ENCODE results near the gene GOPC. TPM values are rescaled to one million over a fixed set of nuclear protein-coding genes. Genes with fewer than 3 reads are reported as not detected.

Gene GOPC
- total RNA-seq, 2 experiments from 2014 or later: 23.3 to 23.4 TPM

DNA sequence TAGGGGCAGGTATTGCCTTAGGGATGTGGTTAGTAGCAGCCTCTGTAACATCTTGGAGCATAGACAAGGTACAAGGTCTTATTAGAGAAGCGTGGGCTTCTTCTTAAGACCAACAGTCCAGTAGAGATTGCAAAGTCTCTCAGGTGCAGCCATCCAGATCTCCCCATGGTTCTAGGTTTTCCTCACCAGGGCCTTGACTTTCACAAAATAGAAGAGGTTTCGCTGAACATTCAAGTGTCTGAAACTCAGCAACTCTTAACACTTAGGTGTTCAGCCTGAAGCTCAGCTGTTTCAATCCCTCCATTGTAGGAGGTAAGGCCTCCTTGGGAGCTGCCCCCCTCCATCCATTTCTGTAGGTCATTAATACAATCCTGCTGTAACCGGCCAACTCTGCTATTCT lies 44.4 kb downstream of the GOPC start:
- DNase-seq (no peak), ATAC-seq (no peak)
- Mint-ChIP-seq H3K4me1 (ENCODE audit: low read depth) (no peaks in the 10 kb centered on the region), H3K4me3 (no peak overlapping the region), H3K27me3 (ENCODE audit: low read depth) (peaks cover 5% of the 10 kb centered on the region), H3K27ac (no peak overlapping the region), H3K9me3 (ENCODE audit: insufficient read depth) (no peaks in the 10 kb centered on the region), H3K36me3 (ENCODE audit: low read depth) (peaks cover 8% of the 10 kb centered on the region)
- ChIA-PET POLR2A (no interaction called here), CTCF (interaction anchor here (1.7 to 11.0 kb wide), 4 partner anchors 10 to 108 kb away, joined by 3 to 153 read pairs (median 23); no protein-coding TSS in a partner anchor)

DNA sequence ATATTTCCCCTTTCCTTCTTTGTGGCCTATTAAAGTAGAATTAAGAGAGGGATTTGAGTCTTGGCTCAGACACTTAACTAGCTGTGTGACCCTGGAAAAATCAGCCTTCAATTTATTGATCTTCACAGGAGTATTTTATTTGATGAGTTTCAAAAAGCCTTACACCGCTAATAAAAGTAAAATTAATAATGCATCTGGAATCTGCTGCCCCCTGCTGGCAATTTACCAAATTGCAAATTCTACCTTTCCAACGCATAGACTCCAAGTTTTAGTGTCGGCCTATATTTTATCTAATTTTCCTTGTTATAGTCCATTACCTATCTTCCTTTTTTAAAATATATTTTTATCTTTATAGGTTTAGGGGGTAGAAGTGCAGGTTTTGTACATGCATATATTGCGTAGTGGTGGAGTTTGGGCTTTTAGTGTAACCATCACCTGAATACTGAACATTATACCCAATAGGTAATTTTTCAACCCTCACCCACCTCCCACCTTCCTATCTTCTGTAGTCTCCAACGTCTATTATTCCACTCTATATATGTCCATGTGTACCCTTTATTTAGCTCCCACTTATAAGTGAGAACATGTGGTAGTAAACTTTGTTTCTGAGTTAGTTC lies 46.3 kb downstream of the GOPC start:
- ATAC-seq (peak; percentile 51), DNase-seq (peak; percentile 71)
- H3K27ac Mint-ChIP-seq: no peak overlapping the region
- POLR2A ChIA-PET: no interaction called here
- H3K27me3 Mint-ChIP-seq (ENCODE audit: low read depth): peaks cover 5% of the 10 kb centered on the region
- peaks cover 1% of the 10 kb centered on the region for H3K4me1 Mint-ChIP-seq (ENCODE audit: low read depth)
- CTCF ChIA-PET: interaction anchor here (0.6 to 11.0 kb wide), 23 partner anchors 10 to 128 kb away, joined by 3 to 153 read pairs (median 4); no protein-coding TSS in a partner anchor
- no peaks in the 10 kb centered on the region for H3K9me3 Mint-ChIP-seq (ENCODE audit: insufficient read depth)
- no peaks in the 10 kb centered on the region for H3K36me3 Mint-ChIP-seq (ENCODE audit: low read depth)
- no peak overlapping the region for H3K4me3 Mint-ChIP-seq

DNA sequence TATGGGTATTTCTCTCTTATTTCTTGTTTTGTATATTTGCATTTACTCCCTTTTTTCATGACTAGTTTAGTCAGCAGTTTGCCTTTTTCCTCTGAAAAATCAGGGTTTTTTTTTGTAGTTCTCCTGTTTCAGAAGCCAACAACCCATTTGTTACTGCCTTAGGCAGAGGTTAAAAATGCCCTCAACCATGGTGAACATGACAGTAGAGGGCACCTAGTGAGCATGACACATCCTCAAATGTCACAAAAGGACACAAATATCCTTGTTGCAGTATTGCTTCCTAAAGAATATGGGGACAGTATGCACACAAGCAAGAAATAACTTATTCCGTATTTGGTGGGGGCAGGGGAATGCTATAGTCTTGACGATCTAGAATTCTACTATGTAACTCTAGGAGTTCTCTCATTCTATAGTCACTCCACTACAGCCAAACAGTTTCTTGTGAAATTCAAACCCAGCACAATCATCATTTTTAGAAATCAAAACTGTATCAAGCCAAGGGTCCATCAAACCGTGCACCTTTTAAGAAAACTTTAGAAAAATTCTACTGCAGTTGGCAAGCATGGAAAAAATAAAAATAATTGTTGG lies 47.0 kb downstream of the GOPC start:
- DNase-seq (no peak), ATAC-seq (no peak)
- Mint-ChIP-seq H3K36me3 (ENCODE audit: low read depth) (no peaks in the 10 kb centered on the region), H3K27me3 (ENCODE audit: low read depth) (peaks cover 5% of the 10 kb centered on the region), H3K4me3 (no peak overlapping the region), H3K4me1 (ENCODE audit: low read depth) (peaks cover 8% of the 10 kb centered on the region), H3K27ac (no peak overlapping the region), H3K9me3 (ENCODE audit: insufficient read depth) (no peaks in the 10 kb centered on the region)
- CTCF ChIA-PET: interaction anchor here (0.6 to 11.0 kb wide), 20 partner anchors 10 to 127 kb away, joined by 3 to 153 read pairs (median 4); no protein-coding TSS in a partner anchor
- POLR2A ChIA-PET: interaction anchor here (0.7 kb wide), 1 partner anchor 1517 kb away, joined by 3 read pairs; no protein-coding TSS in a partner anchor

DNA sequence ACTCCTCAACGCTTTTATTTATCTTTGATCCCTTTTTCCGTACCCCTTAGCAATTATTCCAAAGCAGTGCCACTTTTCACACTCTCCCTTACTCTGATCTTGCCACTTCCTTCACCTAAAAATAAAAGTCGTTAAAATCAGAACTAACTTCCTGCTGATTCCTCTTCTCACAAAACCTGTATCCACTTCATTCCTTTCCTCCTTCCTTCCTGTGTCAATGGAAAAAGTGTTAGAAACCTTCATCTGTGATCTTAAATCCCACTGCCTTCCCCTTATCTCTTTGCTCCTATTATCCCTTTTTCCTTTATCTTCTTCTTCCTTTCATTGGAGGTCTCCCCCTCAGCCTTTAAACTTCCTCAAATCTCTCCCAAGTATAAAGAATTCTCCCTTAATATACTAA lies 49.2 kb downstream of the GOPC start:
- Mint-ChIP-seq H3K4me1 (ENCODE audit: low read depth) (peaks cover 29% of the 10 kb centered on the region), H3K27ac (no peak overlapping the region), H3K4me3 (no peak overlapping the region), H3K36me3 (ENCODE audit: low read depth) (peaks cover 2% of the 10 kb centered on the region), H3K9me3 (ENCODE audit: insufficient read depth) (no peaks in the 10 kb centered on the region), H3K27me3 (ENCODE audit: low read depth) (peaks cover 5% of the 10 kb centered on the region)
- ATAC-seq (no peak), DNase-seq (no peak)
- ChIA-PET POLR2A (interaction anchor here (0.6 kb wide), 1 partner anchor 1156 kb away, joined by 3 read pairs; no protein-coding TSS in a partner anchor), CTCF (interaction anchor here (1.0 to 11.0 kb wide), 4 partner anchors 14 to 103 kb away, joined by 3 to 153 read pairs (median 6); no protein-coding TSS in a partner anchor)

DNA sequence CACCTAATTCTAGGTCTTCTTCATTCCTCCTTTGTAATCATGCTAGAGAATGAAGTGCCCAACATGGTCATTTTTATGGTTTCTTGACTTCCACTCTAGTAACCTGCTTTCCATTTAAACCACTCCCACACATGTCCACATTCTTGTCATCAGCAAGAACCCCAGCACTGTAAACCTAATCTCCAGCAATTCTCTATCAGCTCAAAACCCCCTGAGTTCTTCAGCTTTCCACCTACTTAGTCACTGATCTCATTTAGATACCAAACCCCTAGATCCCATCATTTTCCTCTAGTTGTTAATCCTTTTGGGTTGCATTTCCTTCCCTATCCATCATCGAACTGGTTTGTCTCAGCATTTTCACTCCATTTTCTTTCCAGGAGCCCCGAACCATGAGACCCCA lies 49.7 kb downstream of the GOPC start:
- H3K4me1 Mint-ChIP-seq (ENCODE audit: low read depth): peaks cover 32% of the 10 kb centered on the region
- no peak overlapping the region for H3K4me3 Mint-ChIP-seq
- peaks cover 5% of the 10 kb centered on the region for H3K27me3 Mint-ChIP-seq (ENCODE audit: low read depth)
- H3K36me3 Mint-ChIP-seq (ENCODE audit: low read depth): peaks cover 2% of the 10 kb centered on the region
- DNase-seq (no peak), ATAC-seq (no peak)
- no peak overlapping the region for H3K27ac Mint-ChIP-seq
- no peaks in the 10 kb centered on the region for H3K9me3 Mint-ChIP-seq (ENCODE audit: insufficient read depth)
- POLR2A ChIA-PET: interaction anchor here (0.6 to 0.7 kb wide), 2 partner anchors 21 to 1157 kb away, joined by 3 read pairs; no protein-coding TSS in a partner anchor
- CTCF ChIA-PET: interaction anchor here (1.0 to 11.0 kb wide), 5 partner anchors 14 to 103 kb away, joined by 3 to 153 read pairs (median 8); no protein-coding TSS in a partner anchor

DNA sequence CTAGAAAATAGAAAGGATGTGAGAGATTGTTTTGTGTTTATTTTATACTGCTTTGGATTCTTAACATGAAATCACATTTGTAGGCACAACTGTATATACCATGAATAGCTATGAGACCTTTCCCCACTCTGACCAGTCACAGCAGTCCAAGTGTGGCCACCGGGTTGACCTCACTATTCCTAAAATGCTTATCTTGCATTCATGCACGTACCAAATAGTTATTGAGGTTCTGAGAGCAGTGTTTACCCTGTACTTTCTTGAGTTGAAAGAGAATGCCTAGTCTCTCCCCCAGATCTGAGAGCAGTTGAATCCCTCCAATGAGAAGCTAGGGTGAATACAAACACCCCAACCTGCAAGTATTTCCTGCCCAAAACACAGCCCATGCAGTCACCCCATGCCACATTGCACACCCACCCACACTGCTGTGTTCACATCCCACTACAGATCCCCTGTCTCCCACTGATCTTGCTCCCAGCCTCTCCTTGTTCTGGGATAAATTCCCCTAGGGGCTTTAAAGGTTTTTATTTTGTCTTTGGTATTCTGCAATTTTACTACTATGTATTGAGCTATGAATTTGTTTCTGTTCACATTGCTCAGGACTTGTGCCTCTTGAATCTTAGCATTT lies 51.6 kb downstream of the GOPC start:
- Mint-ChIP-seq H3K4me1 (ENCODE audit: low read depth) (peaks cover 44% of the 10 kb centered on the region), H3K9me3 (ENCODE audit: insufficient read depth) (no peaks in the 10 kb centered on the region), H3K4me3 (no peak overlapping the region), H3K36me3 (ENCODE audit: low read depth) (peaks cover 5% of the 10 kb centered on the region), H3K27ac (peak overlapping the region; percentile 9), H3K27me3 (ENCODE audit: low read depth) (peaks cover 13% of the 10 kb centered on the region)
- ATAC-seq (no peak), DNase-seq (no peak)
- ChIA-PET POLR2A (interaction anchor here (3.4 kb wide), 1 partner anchor 51 kb away, joined by 31 read pairs; the partner anchor contains the start of gene GOPC), CTCF (interaction anchor here (0.8 to 11.0 kb wide), 10 partner anchors 14 to 101 kb away, joined by 3 to 153 read pairs (median 4); partner anchors contain the start of genes DCBLD1 and GOPC)

DNA sequence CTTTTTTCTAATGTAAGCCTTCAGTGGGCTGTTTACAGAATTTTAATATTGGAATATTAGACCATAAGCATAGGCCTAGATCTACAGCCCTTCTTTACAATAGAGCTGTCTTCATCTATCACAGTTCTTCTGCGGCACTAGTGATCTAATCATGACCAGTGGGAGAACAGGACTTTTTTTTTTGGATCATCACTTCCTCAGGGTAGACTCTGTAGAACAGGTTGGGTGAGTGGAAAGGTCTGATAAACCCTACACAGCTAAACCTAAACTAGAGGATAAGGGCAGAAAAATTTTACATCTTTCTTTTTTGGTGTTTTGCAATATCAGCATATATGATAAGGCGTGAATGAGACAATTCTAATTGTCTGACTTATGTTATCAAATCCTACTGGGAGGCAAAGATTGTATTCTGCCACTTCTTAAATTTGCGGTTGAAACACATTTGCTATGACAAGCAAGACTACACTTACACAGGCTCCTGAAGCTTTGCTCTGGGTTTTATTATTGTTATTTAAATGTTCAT lies 52.2 kb downstream of the GOPC start:
- ATAC-seq: no peak
- no peak for DNase-seq
- Mint-ChIP-seq H3K27me3 (ENCODE audit: low read depth) (peaks cover 16% of the 10 kb centered on the region), H3K4me1 (ENCODE audit: low read depth) (peaks cover 44% of the 10 kb centered on the region), H3K4me3 (peak overlapping the region; percentile 4), H3K27ac (peak overlapping the region; percentile 9), H3K9me3 (ENCODE audit: insufficient read depth) (no peaks in the 10 kb centered on the region), H3K36me3 (ENCODE audit: low read depth) (peaks cover 5% of the 10 kb centered on the region)
- CTCF ChIA-PET: interaction anchor here (0.8 to 11.0 kb wide), 9 partner anchors 15 to 100 kb away, joined by 3 to 153 read pairs (median 5); partner anchors contain the start of genes DCBLD1 and GOPC
- POLR2A ChIA-PET: interaction anchor here (3.4 kb wide), 1 partner anchor 51 kb away, joined by 31 read pairs; the partner anchor contains the start of gene GOPC

DNA sequence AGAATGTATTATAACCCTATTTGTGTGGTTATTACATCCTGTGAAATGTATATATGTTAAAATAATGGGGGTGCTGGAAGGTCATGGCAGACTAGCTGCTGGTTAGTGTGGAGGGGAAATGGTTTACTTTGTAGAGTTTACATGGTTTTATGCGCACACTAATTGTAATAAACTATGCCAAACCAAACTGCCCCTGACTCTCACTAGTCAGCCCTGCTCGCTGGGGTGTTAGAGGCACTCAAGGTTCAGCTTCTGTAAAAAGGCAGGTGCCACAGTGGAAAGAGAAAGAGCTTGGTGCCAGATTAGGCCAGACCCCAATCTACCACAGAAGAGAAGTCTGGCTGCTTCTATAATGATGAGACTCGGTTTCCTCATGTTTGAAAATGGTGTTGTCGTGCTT lies 52.7 kb downstream of the GOPC start:
- Mint-ChIP-seq H3K4me3 (peak overlapping the region; percentile 75), H3K27me3 (ENCODE audit: low read depth) (peaks cover 16% of the 10 kb centered on the region), H3K9me3 (ENCODE audit: insufficient read depth) (no peaks in the 10 kb centered on the region), H3K36me3 (ENCODE audit: low read depth) (peaks cover 5% of the 10 kb centered on the region), H3K4me1 (ENCODE audit: low read depth) (peaks cover 44% of the 10 kb centered on the region), H3K27ac (peak overlapping the region; percentile 89)
- ATAC-seq (peak; percentile 30), DNase-seq (peak; percentile 48)
- ChIA-PET CTCF (interaction anchor here (0.9 to 11.0 kb wide), 6 partner anchors 53 to 100 kb away, joined by 3 to 153 read pairs (median 11); partner anchors contain the start of genes DCBLD1 and GOPC), POLR2A (interaction anchor here (1.1 to 3.4 kb wide), 3 partner anchors 9 to 67 kb away, joined by 4 to 31 read pairs (median 4); partner anchors contain the start of genes DCBLD1 and GOPC)

DNA sequence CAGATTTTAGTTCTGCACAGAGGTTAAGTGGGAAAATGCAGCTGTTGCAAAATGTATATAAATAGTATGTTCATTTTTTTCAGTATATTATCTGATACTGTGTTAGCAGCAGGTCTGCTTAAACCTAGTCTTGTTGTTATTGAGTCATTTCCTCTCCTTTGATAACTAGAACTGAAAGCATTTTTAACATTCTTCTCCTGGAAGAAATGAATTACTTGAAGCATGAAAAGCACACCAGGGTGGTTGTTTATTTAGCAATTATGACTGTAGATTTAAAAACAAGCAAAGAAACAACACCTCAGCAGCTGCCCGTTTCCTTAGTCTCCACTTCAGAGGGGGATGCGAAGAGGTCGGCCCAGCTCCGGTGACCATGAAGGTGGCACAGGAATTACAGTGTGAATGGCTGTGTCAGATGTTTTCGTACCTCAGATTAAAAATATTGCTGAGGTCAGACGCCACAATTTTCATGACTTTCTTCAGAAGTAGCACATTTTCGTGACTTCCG lies 53.5 kb downstream of the GOPC start:
- peaks cover 5% of the 10 kb centered on the region for H3K36me3 Mint-ChIP-seq (ENCODE audit: low read depth)
- POLR2A ChIA-PET: interaction anchor here (1.1 to 3.4 kb wide), 5 partner anchors 8 to 1345 kb away, joined by 3 to 31 read pairs (median 4); partner anchors contain the start of genes DCBLD1 and GOPC
- peak overlapping the region; percentile 89 for H3K27ac Mint-ChIP-seq
- ATAC-seq (peak; percentile 54), DNase-seq (peak; percentile 42)
- peaks cover 16% of the 10 kb centered on the region for H3K27me3 Mint-ChIP-seq (ENCODE audit: low read depth)
- H3K9me3 Mint-ChIP-seq (ENCODE audit: insufficient read depth): no peaks in the 10 kb centered on the region
- peaks cover 44% of the 10 kb centered on the region for H3K4me1 Mint-ChIP-seq (ENCODE audit: low read depth)
- peak overlapping the region; percentile 75 for H3K4me3 Mint-ChIP-seq
- CTCF ChIA-PET: interaction anchor here (0.9 to 11.0 kb wide), 8 partner anchors 53 to 99 kb away, joined by 3 to 153 read pairs (median 8); partner anchors contain the start of genes DCBLD1 and GOPC

DNA sequence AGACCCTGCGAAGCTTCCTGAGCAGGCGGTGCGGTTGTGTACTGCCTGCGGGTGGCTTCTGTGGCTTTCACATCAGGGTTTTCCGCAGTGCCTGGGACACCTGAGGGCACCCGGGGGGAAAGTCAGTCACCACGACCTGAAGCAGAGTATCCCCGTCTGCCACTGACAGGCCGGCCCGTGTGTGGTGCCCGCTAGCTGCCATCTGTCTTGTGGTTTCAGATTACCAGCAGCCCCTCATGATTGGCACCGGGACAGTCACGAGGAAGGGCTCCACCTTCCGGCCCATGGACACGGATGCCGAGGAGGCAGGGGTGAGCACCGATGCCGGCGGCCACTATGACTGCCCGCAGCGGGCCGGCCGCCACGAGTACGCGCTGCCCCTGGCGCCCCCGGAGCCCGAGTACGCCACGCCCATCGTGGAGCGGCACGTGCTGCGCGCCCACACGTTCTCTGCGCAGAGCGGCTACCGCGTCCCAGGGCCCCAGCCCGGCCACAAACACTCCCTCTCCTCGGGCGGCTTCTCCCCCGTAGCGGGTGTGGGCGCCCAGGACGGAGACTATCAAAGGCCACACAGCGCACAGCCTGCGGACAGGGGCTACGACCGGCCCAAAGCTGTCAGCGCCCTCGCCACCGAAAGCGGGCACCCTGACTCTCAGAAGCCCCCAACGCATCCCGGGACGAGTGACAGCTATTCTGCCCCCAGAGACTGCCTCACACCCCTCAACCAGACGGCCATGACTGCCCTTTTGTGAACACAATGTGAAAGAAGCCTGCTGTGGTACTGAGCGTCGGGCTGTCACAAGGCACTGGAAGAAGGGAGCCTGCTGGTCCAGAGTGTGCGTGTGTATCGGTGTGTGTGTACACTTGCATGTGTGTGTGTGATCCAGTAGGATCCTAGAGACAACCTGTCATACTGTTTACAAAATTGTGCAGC lies 54.4 kb downstream of the GOPC start:
- peaks cover 16% of the 10 kb centered on the region for H3K27me3 Mint-ChIP-seq (ENCODE audit: low read depth)
- DNase-seq (peak; percentile 62), ATAC-seq (peak; percentile 56)
- CTCF ChIA-PET: interaction anchor here (0.8 to 11.0 kb wide), 9 partner anchors 54 to 98 kb away, joined by 3 to 153 read pairs (median 5); partner anchors contain the start of gene GOPC
- H3K4me1 Mint-ChIP-seq (ENCODE audit: low read depth): peaks cover 44% of the 10 kb centered on the region
- H3K4me3 Mint-ChIP-seq: peak overlapping the region; percentile 75
- peak overlapping the region; percentile 89 for H3K27ac Mint-ChIP-seq
- H3K9me3 Mint-ChIP-seq (ENCODE audit: insufficient read depth): no peaks in the 10 kb centered on the region
- H3K36me3 Mint-ChIP-seq (ENCODE audit: low read depth): peaks cover 5% of the 10 kb centered on the region
- POLR2A ChIA-PET: interaction anchor here (1.0 to 3.4 kb wide), 5 partner anchors 54 to 1345 kb away, joined by 3 to 31 read pairs (median 3); partner anchors contain the start of genes DCBLD1 and GOPC
